Endothelial cell of umbilical vein (primary cell): Measurements from ENCODE around the gene OR8G1. TPM values are rescaled to one million over a fixed set of nuclear protein-coding genes. Genes with fewer than 3 reads are reported as not detected.

Source experiments
- BruUV-seq: library from RNA; stranded (reverse); fragments of 400-500 nt; replicated peaks from 2 replicates; lab custom pipeline; 2021; lab: Mats Ljungman, UMichigan
- CTCF ChIA-PET: fragments of 300-600, 350-600 bp; sonication (Branson Sonifier 250); formaldehyde crosslinking; loops from one replicate; lab custom pipeline; 2021; ENCODE audit warnings: antibody characterized with exemption, inconsistent platforms; lab: Charles Lee
- POLR2A ChIA-PET: fragments of 300-600, 350-600 bp; sonication (Branson Sonifier 250); formaldehyde crosslinking; loops from one replicate; lab custom pipeline; 2021; ENCODE audit warnings: antibody characterized with exemption, inconsistent platforms; lab: Charles Lee
- DNase-seq: peaks from one replicate; pipeline ENCODE4 v3.0.0-alpha.2; 2011; ENCODE audit warnings: low read depth, low spot score
- FAIRE-seq: peaks from 2 replicates; lab custom pipeline; 2011; peaks lifted over from hg19 to GRCh38; lab: Jason Lieb, UNC
- H2AFZ ChIP-seq: 2 replicates; pipeline ENCODE4 v1.6.0; 2012; ENCODE audit warnings: low read depth, low read length, control low read depth, inconsistent platforms
- H3K27ac ChIP-seq: 2 replicates; pipeline ENCODE4 v1.5.1; 2011; ENCODE audit warnings: low read depth, mild to moderate bottlenecking, control low read depth, low read length, moderate library complexity; ENCODE audit not compliant: insufficient read depth
- H3K27me3 ChIP-seq, 2 experiments: 2 replicates each; pipeline versions ENCODE4 v1.6.0 to v1.6.1; 2011; ENCODE audit warnings: low read length in 2 of 2, mixed read lengths in 1 of 2; ENCODE audit not compliant: control insufficient read depth in 2 of 2, insufficient read depth in 2 of 2
- H3K36me3 ChIP-seq, 2 experiments: 2 replicates in 1 of 2; 3 replicates in 1 of 2; pipeline ENCODE4 v1.5.1; 2011; ENCODE audit warnings: low read length in 2 of 2, mild to moderate bottlenecking in 1 of 2, moderate library complexity in 1 of 2; ENCODE audit not compliant: control insufficient read depth in 2 of 2, insufficient read depth in 2 of 2; ENCODE audit errors: extremely low read depth in 1 of 2
- H3K4me1 ChIP-seq: 3 replicates; pipeline ENCODE4 v1.5.1; 2011; ENCODE audit warnings: mild to moderate bottlenecking, low read length; ENCODE audit not compliant: control insufficient read depth, insufficient read depth; ENCODE audit errors: extremely low read depth
- H3K4me2 ChIP-seq: 2 replicates; pipeline ENCODE4 v1.6.1; 2011; ENCODE audit warnings: low read length, control low read depth, mixed read lengths; ENCODE audit not compliant: insufficient read depth
- H3K4me3 ChIP-seq, 3 experiments: fragments of 200-600 bp in 1 of 3; sonication (generic), shearing (Covaris generic) in 1 of 3; replicated peaks in 1 of 3; 2 replicates each; pipeline ENCODE4 v1.5.1; 2011 to 2016; ENCODE audit warnings: control low read depth in 3 of 3, low read length in 3 of 3, mild to moderate bottlenecking in 2 of 3, inconsistent platforms in 1 of 3, low read depth in 1 of 3, moderate library complexity in 1 of 3; ENCODE audit not compliant: insufficient read depth in 1 of 3
- H3K79me2 ChIP-seq: 2 replicates; pipeline ENCODE4 v1.6.0; 2012; ENCODE audit warnings: low read length, inconsistent platforms; ENCODE audit not compliant: control insufficient read depth, insufficient read depth
- H3K9ac ChIP-seq: replicated peaks from 2 replicates; pipeline ENCODE3; 2011; ENCODE audit warnings: low read length, control low read depth; ENCODE audit not compliant: insufficient read depth; ENCODE audit errors: extremely low read depth
- H3K9me1 ChIP-seq: replicated peaks from 3 replicates; pipeline ENCODE4 v1.6.0; 2011; ENCODE audit warnings: mild to moderate bottlenecking, low read length; ENCODE audit not compliant: control insufficient read depth, insufficient read depth; ENCODE audit errors: extremely low read depth
- H3K9me3 ChIP-seq: replicated peaks from 2 replicates; pipeline ENCODE4 v1.5.1; 2012; ENCODE audit warnings: low read length, inconsistent platforms; ENCODE audit not compliant: control insufficient read depth, insufficient read depth
- H4K20me1 ChIP-seq: replicated peaks from 2 replicates; pipeline ENCODE3; 2011; ENCODE audit warnings: mild to moderate bottlenecking, low read length; ENCODE audit not compliant: control insufficient read depth, insufficient read depth; ENCODE audit errors: extremely low read depth
- CTCF ChIP-seq, 2 donors: IDR thresholded peaks; 1 replicate in 1 of 2; 2 replicates in 1 of 2; pipeline ENCODE4 v1.5.1; 2011; ENCODE audit warnings: low read length in 2 of 2, mild to moderate bottlenecking in 2 of 2, moderate library complexity in 2 of 2, control low read depth in 1 of 2, inconsistent platforms in 1 of 2, low read depth in 1 of 2; ENCODE audit not compliant: insufficient read depth in 1 of 2; ENCODE audit errors: extremely low read depth in 1 of 2
- EZH2 ChIP-seq: IDR thresholded peaks from 2 replicates; pipeline ENCODE4 v1.6.1; 2012; ENCODE audit warnings: borderline replicate concordance, low read depth, mild to moderate bottlenecking, moderate library complexity, low read length, inconsistent platforms; ENCODE audit not compliant: severe bottlenecking
- FOS ChIP-seq: IDR thresholded peaks from 2 replicates; pipeline ENCODE4 v1.6.1; 2011; ENCODE audit warnings: mild to moderate bottlenecking, low read length, moderate library complexity, borderline replicate concordance; ENCODE audit not compliant: insufficient read depth
- GATA2 ChIP-seq: IDR thresholded peaks from 2 replicates; pipeline ENCODE4 v1.7.0; 2011; ENCODE audit warnings: low read depth, mild to moderate bottlenecking, moderate library complexity, mixed read lengths, low read length; ENCODE audit not compliant: insufficient read length, insufficient read depth
- JUN ChIP-seq: IDR thresholded peaks from 2 replicates; pipeline ENCODE4 v1.6.1; 2011; ENCODE audit warnings: borderline replicate concordance, low read depth; ENCODE audit not compliant: insufficient read length, insufficient read depth
- MAX ChIP-seq: IDR thresholded peaks from 2 replicates; pipeline ENCODE4 v1.6.1; 2011; ENCODE audit not compliant: insufficient read depth, insufficient read length
- MYC ChIP-seq: IDR thresholded peaks from one replicate; pipeline ENCODE4 v1.6.1; 2011; ENCODE audit warnings: mild to moderate bottlenecking, low read depth, low read length
- POLR2A ChIP-seq: IDR thresholded peaks from 2 replicates; pipeline ENCODE4 v1.6.1; 2012; ENCODE audit warnings: low read depth, mild to moderate bottlenecking, control low read depth, low read length
- POLR2AphosphoS5 ChIP-seq: IDR thresholded peaks from 2 replicates; pipeline ENCODE4 v1.6.1; 2012; ENCODE audit warnings: low read depth, mild to moderate bottlenecking, control low read depth, low read length, moderate library complexity; ENCODE audit not compliant: insufficient read depth
- dilution Hi-C: fragments of 300-500 bp; cut with MboI; formaldehyde crosslinking; loops from one replicate; pipeline ENCODE4 v1.15.0; 2019; ENCODE audit warnings: low sequenced_read_pairs; ENCODE audit not compliant: extremely low pct_ligation_motif_present
- intact Hi-C: fragments of 100-400 bp; cut with micrococcal nuclease; formaldehyde crosslinking; loops from one replicate; pipeline ENCODE4 v1.10.0; 2022
- polyA plus RNA-seq, 4 experiments: library from polyadenylated mRNA; depleted of rRNA in 3 of 4; stranded (reverse) in 3 of 4; unstranded in 1 of 4; fragments of >200 nt; gene quantifications; 2 replicates each; pipeline versions ENCODE4 v1.2.1 to v1.2.3, GENCODE V29; 2011 to 2012; ENCODE audit warnings: missing spikeins in 1 of 4
- total RNA-seq: library from RNA; stranded (reverse); gene quantifications from 2 replicates; pipeline ENCODE4 v1.2.3, GENCODE V29; 2021

The OR8G1 gene
- total and polyA plus RNA-seq, 2 donors (not counting 3 experiments of a cell fraction or from before 2014, with no cell fraction given) = not detected

- Histone ChIP-seq H3K4me3 (no peak overlapping the region), H4K20me1 (no peaks in the 10 kb centered on the region), H3K9ac (no peak overlapping the region), H2AFZ (no peak overlapping the region), H3K27ac (no peak overlapping the region), H3K36me3 (no peaks in the 10 kb centered on the region), H3K79me2 (no peaks in the 10 kb centered on the region), H3K9me3 (no peaks in the 10 kb centered on the region), H3K27me3 (no peaks in the 10 kb centered on the region), H3K4me1 (no peaks in the 10 kb centered on the region), H3K9me1 (no peaks in the 10 kb centered on the region), H3K4me2 (no peak overlapping the region)
- BruUV-seq = no TSS peak
- ChIA-PET POLR2A (no interaction called here), CTCF (no interaction called here)
- dilution Hi-C loops (no loop called here), intact Hi-C loops (loop anchor here (2.0 kb wide), 1 partner anchor 25 kb away; no protein-coding TSS in a partner anchor)
- FAIRE-seq (no peak), DNase-seq (no peak)
- TF ChIP-seq GATA2 = no peak
- no peak for TF ChIP-seq JUN
- TF ChIP-seq POLR2A = no peak
- TF ChIP-seq EZH2 = no peak
- no peak for TF ChIP-seq MAX
- no peak for TF ChIP-seq CTCF (IDR thresholded peaks at IDR 0.05; ENCODE audit: extremely low read depth in 1 of 2, insufficient read depth in 1 of 2, low read depth in 1 of 2, low read length in 2 of 2)
- TF ChIP-seq MYC = no peak
- no peak for TF ChIP-seq POLR2AphosphoS5
- TF ChIP-seq FOS = no peak
These were observed 15.4 kb upstream of the OR8G1 start for GRCh38 chr11:124225471-124225870.
